ENCODE data around the gene TMEM89.

Gene TMEM89

GRCh38 chr3:48609088-48610005, 12.2 kb downstream of the TMEM89 start, which contains the start of gene UQCRC1:
Gene UQCRC1 (minus strand): TSS chr3:48609646. CDS start chr3:48609620, 26 bp downstream.
- FAIRE-seq (peak; percentile 100), DNase-seq (ENCODE audit: insufficient read length) (peak; percentile 97)
- peak; percentile 86 for TF ChIP-seq TAF1 (IDR thresholded peaks at IDR 0.05; ENCODE audit: borderline replicate concordance, low read depth, low read length)
- peak; percentile 88 for TF ChIP-seq POLR2AphosphoS5 (IDR thresholded peaks at IDR 0.05; ENCODE audit: low read depth, low read length)
- peak; percentile 97 for TF ChIP-seq POLR2A (IDR thresholded peaks at IDR 0.05; ENCODE audit: low read depth, low read length)

- no peak for FAIRE-seq
- no peak for TF ChIP-seq POLR2A (IDR thresholded peaks at IDR 0.05; ENCODE audit: low read depth, low read length)
- TF ChIP-seq TAF1 (IDR thresholded peaks at IDR 0.05; ENCODE audit: borderline replicate concordance, low read depth, low read length), result no peak
- no peak for TF ChIP-seq POLR2AphosphoS5 (IDR thresholded peaks at IDR 0.05; ENCODE audit: low read depth, low read length)
These were observed 14.1 kb downstream of the TMEM89 start for GRCh38 chr3:48607519-48607918.

GRCh38 chr3:48601622-48601994, 20.0 kb downstream of the TMEM89 start:
- no peak for DNase-seq (ENCODE audit: insufficient read length)
- no peak for FAIRE-seq
- TF ChIP-seq TAF1 (IDR thresholded peaks at IDR 0.05; ENCODE audit: borderline replicate concordance, low read depth, low read length), result no peak
- no peak for TF ChIP-seq POLR2A (IDR thresholded peaks at IDR 0.05; ENCODE audit: low read depth, low read length)
- no peak for TF ChIP-seq POLR2AphosphoS5 (IDR thresholded peaks at IDR 0.05; ENCODE audit: low read depth, low read length)

More at GRCh38 chr3:48607519-48607918, 14.1 kb downstream of the TMEM89 start:
- no peak for DNase-seq (ENCODE audit: insufficient read length)

- DNase-seq (ENCODE audit: insufficient read length) (no peak), FAIRE-seq (no peak)
- TF ChIP-seq POLR2A (IDR thresholded peaks at IDR 0.05; ENCODE audit: low read depth, low read length), result no peak
- TF ChIP-seq POLR2AphosphoS5 (IDR thresholded peaks at IDR 0.05; ENCODE audit: low read depth, low read length), result no peak
- TF ChIP-seq TAF1 (IDR thresholded peaks at IDR 0.05; ENCODE audit: borderline replicate concordance, low read depth, low read length), result no peak
These were observed 20.6 kb downstream of the TMEM89 start for GRCh38 chr3:48600711-48601621.

- TF ChIP-seq POLR2AphosphoS5 (IDR thresholded peaks at IDR 0.05; ENCODE audit: low read depth, low read length), result no peak
- TF ChIP-seq TAF1 (IDR thresholded peaks at IDR 0.05; ENCODE audit: borderline replicate concordance, low read depth, low read length), result no peak
- no peak for TF ChIP-seq POLR2A (IDR thresholded peaks at IDR 0.05; ENCODE audit: low read depth, low read length)
- DNase-seq (ENCODE audit: insufficient read length), result no peak
These were observed 21.9 kb downstream of the TMEM89 start for GRCh38 chr3:48599509-48600285.

GRCh38 chr3:48599077-48599501, 22.5 kb downstream of the TMEM89 start:
- DNase-seq (ENCODE audit: insufficient read length), result no peak
- no peak for FAIRE-seq

More at GRCh38 chr3:48599509-48600285, 21.9 kb downstream of the TMEM89 start:
- FAIRE-seq, result no peak

GRCh38 chr3:48598323-48599076, 23.1 kb downstream of the TMEM89 start:
- FAIRE-seq, result no peak
- no peak for DNase-seq (ENCODE audit: insufficient read length)

More at GRCh38 chr3:48599077-48599501, 22.5 kb downstream of the TMEM89 start:
- TF ChIP-seq POLR2AphosphoS5 (IDR thresholded peaks at IDR 0.05; ENCODE audit: low read depth, low read length) (no peak), POLR2A (IDR thresholded peaks at IDR 0.05; ENCODE audit: low read depth, low read length) (no peak), TAF1 (IDR thresholded peaks at IDR 0.05; ENCODE audit: borderline replicate concordance, low read depth, low read length) (no peak)

GRCh38 chr3:48597408-48597800, 24.2 kb downstream of the TMEM89 start:
- no peak for TF ChIP-seq POLR2AphosphoS5 (IDR thresholded peaks at IDR 0.05; ENCODE audit: low read depth, low read length)
- no peak for TF ChIP-seq POLR2A (IDR thresholded peaks at IDR 0.05; ENCODE audit: low read depth, low read length)
- no peak for TF ChIP-seq TAF1 (IDR thresholded peaks at IDR 0.05; ENCODE audit: borderline replicate concordance, low read depth, low read length)
- DNase-seq (ENCODE audit: insufficient read length) (no peak), FAIRE-seq (no peak)

More at GRCh38 chr3:48598323-48599076, 23.1 kb downstream of the TMEM89 start:
- TF ChIP-seq TAF1 (IDR thresholded peaks at IDR 0.05; ENCODE audit: borderline replicate concordance, low read depth, low read length), result no peak
- no peak for TF ChIP-seq POLR2A (IDR thresholded peaks at IDR 0.05; ENCODE audit: low read depth, low read length)
- no peak for TF ChIP-seq POLR2AphosphoS5 (IDR thresholded peaks at IDR 0.05; ENCODE audit: low read depth, low read length)

- TF ChIP-seq POLR2AphosphoS5 (IDR thresholded peaks at IDR 0.05; ENCODE audit: low read depth, low read length), result no peak
- no peak for TF ChIP-seq TAF1 (IDR thresholded peaks at IDR 0.05; ENCODE audit: borderline replicate concordance, low read depth, low read length)
- DNase-seq (ENCODE audit: insufficient read length), result no peak
- no peak for FAIRE-seq
These were observed 24.7 kb downstream of the TMEM89 start for GRCh38 chr3:48596676-48597407.

Measured in GM12892 (cell line).